Smooth muscle cell of the umbilical artery (primary cell): ENCODE results near the gene KCTD13. TPM values are rescaled to one million over a fixed set of nuclear protein-coding genes. Genes with fewer than 3 reads are reported as not detected.

Experiments
- total RNA-seq: library from RNA; depleted of rRNA; stranded (reverse); fragments of >200 nt; gene quantifications from 2 replicates; pipeline ENCODE4 v1.2.3, GENCODE V29; 2014

Gene KCTD13
- total RNA-seq: 12.5 and 14.3 TPM in 2 replicates

GRCh38 chr16:29925781-29926710 is at the start of gene KCTD13:
TSS of gene KCTD13 (minus strand) at chr16:29926226. CDS start at chr16:29926033, 193 bp downstream.

DNA sequence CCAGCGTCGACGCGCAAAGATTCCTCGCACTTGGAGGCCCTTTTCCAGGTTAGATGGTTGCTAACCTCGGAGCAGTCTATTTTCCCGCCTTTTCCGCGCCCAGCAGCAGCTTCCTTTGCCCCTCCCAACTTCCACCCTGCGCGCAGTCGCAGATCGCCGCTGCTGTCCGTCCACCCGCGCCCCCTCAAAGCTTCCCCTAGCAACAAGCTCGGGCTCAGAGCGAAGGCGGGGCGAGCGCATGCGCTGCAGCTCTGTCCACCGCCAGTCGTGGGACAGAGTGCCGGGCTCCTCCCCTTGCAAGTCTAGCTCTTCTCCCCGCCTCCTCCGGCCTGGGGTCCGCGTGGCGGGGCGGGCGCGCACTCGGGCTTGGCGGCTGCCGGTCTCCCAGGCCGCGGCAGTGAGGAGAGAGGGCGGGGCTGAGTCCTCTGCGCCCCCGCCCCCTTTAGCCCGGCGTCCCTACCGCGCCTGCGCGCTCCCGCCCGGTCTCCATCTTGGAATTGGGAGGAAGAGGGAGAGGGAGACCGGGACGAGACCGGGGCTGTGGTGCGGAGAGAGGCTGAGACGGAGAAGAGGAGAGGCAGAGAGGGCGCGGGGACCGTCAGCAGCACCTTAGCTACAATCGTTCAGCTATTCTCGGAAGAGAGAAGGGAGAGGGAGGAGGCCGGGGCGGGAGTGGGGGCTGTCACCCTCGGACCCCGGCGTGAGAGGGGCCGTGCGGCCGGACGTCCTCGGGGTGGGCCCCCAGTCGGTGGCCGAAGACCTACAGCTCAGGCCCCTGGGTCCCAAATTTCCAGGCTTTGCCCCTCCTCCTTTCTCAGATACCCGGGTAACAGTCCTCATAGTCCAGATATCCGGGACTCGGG is 47.6 kb upstream of the KCTD13 start, which contains the start of gene TAOK2:
Gene TAOK2, plus strand, starts transcription at position 485 of the 863 bp plus-strand sequence. CDS start 3,905 bp downstream, outside the sequence.

DNA sequence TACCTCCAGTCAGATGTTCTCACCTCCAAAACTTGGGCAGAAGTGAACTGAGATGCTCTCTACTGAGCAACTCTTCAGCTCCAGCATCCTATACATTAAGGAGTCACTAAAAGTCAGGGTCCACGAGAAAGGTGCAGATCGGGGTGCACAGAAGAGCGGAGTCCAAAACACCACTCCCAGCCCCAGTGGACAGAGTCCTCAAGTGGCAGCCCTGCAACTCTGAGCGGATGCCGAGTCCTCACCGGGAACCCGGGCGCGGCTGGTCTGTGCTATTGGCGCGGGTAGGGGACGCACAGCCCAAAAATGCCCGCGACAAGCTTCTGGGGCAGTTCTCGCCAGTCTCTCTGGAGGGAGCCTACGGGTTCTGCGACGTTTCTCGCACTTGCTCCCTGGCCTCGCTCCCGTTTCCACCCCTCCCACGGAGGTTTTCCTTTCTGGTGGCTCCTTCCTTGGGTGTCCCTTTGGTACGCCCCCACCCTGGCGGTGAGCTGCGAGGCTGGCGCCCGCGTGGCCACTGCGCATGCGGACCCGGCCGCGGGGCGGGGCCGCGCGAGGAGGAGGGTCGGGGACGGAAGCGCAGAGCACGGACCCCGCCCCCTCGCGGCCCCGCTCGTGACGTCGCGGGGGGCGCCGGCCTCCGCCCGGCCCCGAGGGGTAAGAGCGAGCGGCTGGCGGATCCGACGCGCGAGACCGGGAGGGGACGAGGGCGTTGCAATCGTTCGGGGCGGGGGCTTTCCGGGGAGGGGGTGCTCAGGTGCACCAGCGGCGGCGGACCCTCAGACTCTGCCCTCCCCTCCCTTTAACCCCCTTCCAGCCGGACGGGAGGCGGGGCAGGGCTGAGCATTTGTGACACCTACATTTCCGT is 35.7 kb upstream of the KCTD13 start, which contains the start of gene TMEM219:
Gene TMEM219, plus strand, starts transcription at position 601 of the 865 bp plus-strand sequence. CDS start 1,065 bp downstream, outside the sequence.

DNA sequence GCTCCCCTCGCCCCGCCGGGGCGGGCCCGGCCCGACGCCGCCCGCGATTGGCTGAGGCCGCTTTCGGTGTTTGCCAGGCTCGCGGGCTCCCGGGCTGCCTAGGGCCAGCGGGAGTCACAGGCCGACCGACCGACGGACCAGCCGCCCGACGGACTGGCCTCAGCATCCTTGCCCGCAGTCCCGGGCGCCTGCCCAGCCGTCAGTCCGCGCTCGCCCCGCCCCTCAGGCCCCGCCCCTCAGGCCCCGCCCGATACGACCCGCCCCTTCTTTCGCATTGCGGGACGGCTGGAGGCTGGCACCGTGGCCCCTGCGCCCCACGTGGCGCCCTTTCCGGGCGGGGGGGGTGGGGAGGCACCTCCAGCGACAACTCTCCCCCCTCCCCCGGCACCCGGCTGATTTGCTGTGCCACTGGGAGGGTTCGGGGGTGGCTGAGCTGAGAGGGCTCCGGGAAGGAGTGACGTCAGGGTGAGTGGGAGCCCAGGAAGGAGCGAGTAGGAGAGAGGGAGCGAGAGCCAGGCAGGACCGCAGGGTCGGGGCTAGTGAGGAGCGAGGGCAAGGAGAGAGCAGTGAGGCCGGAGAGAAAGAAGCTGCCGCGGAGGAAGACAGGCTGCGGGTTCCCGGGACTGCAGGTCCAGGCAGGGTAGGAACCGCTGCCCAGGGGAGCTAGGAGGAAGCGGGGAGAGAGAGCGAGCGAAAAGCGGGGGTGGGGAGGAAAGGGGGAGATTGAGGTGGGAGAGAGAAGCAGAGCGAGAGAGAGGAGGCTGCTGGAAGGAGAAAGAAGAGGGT is 25.7 kb downstream of the KCTD13 start, which contains the start of gene ASPHD1:
Gene ASPHD1, plus strand, starts transcription at position 387 of the 786 bp plus-strand sequence. CDS start 484 bp downstream, outside the sequence.

DNA sequence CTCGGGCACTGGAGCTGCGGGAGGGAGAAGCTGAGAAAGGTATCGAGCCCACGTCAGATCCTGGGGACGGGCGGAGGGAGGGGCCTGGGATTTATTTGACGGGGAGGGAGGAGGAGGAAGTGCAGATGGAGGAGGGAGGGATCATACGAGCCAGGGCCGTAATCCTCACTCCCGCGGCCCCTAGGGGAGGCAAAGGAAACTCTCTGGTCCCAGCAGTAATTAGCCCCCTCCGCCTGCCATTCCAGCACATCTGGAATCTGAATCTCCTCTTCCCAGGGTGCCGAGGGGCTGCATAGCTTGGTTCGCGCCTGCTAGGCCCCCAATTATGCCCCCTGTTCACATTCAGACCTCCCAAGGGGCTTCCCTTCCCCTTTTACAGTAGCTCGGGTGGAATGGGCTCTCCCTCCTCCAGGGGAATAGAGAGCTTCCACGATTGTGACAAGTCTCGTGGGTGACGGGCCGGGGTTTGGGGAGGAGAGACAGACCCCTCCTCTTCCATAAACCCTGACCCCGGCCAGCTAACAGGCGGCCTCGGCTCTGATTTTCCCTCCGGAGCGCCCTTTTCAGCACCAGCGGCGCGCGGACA is 26.4 kb downstream of the KCTD13 start, which contains the start of gene SEZ6L2:
Gene SEZ6L2, minus strand, starts transcription at position 35 of the 586 bp plus-strand sequence. CDS start 531 bp downstream, outside the sequence.

DNA sequence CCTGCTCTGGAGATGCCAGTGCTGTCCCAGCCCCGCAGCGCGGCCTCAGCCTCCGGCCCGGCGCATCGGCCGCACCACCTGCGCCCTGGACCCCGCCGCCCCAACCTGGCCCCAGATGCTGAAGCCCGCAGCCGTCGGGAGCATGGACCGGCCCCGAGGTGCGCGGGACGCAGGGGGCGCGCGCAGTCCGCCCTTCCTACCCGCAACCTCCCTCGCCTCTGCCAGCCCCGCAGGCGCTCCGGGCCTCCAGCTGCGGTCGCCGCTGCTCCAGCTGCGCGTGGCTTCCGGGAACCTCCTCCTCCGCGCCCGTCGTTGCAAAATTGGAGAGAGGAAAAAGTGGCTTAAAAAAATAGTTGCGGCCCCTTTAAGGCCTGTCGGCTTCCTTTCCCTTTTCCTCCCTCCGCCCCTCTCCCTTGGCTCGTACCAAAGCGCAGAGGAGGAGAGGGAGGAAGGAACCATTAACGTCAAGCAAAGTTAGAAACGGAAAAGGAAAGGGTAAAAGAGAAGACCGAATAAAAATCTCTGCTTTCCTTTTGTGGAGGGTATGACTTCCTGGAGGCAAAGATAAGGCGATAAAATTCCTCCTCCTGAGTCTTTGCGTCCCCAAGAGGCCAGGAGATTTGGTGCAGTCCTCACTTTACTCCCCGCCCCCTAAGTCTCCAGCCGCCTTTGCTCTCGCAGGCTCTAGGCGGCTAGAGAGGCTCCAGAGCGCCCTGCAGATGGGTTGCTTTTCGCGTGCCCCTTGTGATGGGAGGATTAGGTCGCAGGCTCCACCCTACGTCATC is 63.0 kb downstream of the KCTD13 start, which contains the start of gene CDIPT:
Gene CDIPT, minus strand, starts transcription at position 343 of the 785 bp plus-strand sequence. CDS start 369 bp downstream, outside the sequence.

Other genes with a start within 250 kb of the KCTD13 start
- 31.1 and 57.9 TPM in 2 replicates for gene QPRT, start 247.0 kb downstream of the KCTD13 start, total RNA-seq
- not detected in 2 replicates for gene C16orf54, start 180.2 kb downstream of the KCTD13 start, total RNA-seq
- not detected in 2 replicates for gene ZG16, start 148.0 kb downstream of the KCTD13 start, total RNA-seq
- gene KIF22, start 135.5 kb downstream of the KCTD13 start, total RNA-seq: 9.8 and 33.5 TPM in 2 replicates
- gene MAZ, start 119.7 kb downstream of the KCTD13 start, total RNA-seq: 89.4 and 125 TPM in 2 replicates
- 1.2 and 4.4 TPM in 2 replicates for gene PRRT2, start 114.0 kb downstream of the KCTD13 start, total RNA-seq
- 16.3 and 18.1 TPM in 2 replicates for gene PAGR1, start 110.1 kb downstream of the KCTD13 start, total RNA-seq
- gene MVP, start 105.8 kb downstream of the KCTD13 start, total RNA-seq: 209 and 363 TPM in 2 replicates
- 69.5 and 81.7 TPM in 2 replicates for gene CDIPT, start 63.0 kb downstream of the KCTD13 start, total RNA-seq
- gene SEZ6L2, start 26.7 kb downstream of the KCTD13 start, total RNA-seq: 18.4 and 37.0 TPM in 2 replicates
- gene ASPHD1, start 25.7 kb downstream of the KCTD13 start, total RNA-seq: 8.0 and 12.5 TPM in 2 replicates
- gene TMEM219, start 35.9 kb upstream of the KCTD13 start, total RNA-seq: 63.9 and 76.0 TPM in 2 replicates
- 53.4 and 72.9 TPM in 2 replicates for gene TAOK2, start 47.6 kb upstream of the KCTD13 start, total RNA-seq
- 4.8 and 5.0 TPM in 2 replicates for gene HIRIP3, start 69.4 kb upstream of the KCTD13 start, total RNA-seq
- 16.9 and 20.3 TPM in 2 replicates for gene INO80E, start 70.0 kb upstream of the KCTD13 start, total RNA-seq
- 0.42 TPM in 1 of 2 replicates, not detected in the other for gene DOC2A, start 84.8 kb upstream of the KCTD13 start, total RNA-seq
- gene C16orf92, start 97.0 kb upstream of the KCTD13 start, total RNA-seq: not detected in 2 replicates
- under 0.01 and 0.09 TPM in 2 replicates for gene TLCD3B, start 105.0 kb upstream of the KCTD13 start, total RNA-seq
- 559 and 1,105 TPM in 2 replicates for gene ALDOA, start 139.5 kb upstream of the KCTD13 start, total RNA-seq
- 194 and 200 TPM in 2 replicates for gene PPP4C, start 149.8 kb upstream of the KCTD13 start, total RNA-seq
- under 0.01 TPM in 1 of 2 replicates, not detected in the other for gene TBX6, start 165.7 kb upstream of the KCTD13 start, total RNA-seq
- 5.9 and 6.6 TPM in 2 replicates for gene YPEL3, start 170.0 kb upstream of the KCTD13 start, total RNA-seq
- 0.59 and 0.78 TPM in 2 replicates for gene GDPD3, start 187.3 kb upstream of the KCTD13 start, total RNA-seq
- gene MAPK3, start 197.0 kb upstream of the KCTD13 start, total RNA-seq: 16.9 and 18.7 TPM in 2 replicates